NCI-H2196 treated with DMSO at 0.1 percent for 48 hours (cell line): ENCODE data around the gene NCR3LG1.

Experiments used
- DNase-seq: peaks from one replicate; lab custom pipeline; 2025; ENCODE audit not compliant: unreplicated experiment; lab: John Stamatoyannopoulos, UW

Gene NCR3LG1, protein sequence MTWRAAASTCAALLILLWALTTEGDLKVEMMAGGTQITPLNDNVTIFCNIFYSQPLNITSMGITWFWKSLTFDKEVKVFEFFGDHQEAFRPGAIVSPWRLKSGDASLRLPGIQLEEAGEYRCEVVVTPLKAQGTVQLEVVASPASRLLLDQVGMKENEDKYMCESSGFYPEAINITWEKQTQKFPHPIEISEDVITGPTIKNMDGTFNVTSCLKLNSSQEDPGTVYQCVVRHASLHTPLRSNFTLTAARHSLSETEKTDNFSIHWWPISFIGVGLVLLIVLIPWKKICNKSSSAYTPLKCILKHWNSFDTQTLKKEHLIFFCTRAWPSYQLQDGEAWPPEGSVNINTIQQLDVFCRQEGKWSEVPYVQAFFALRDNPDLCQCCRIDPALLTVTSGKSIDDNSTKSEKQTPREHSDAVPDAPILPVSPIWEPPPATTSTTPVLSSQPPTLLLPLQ

DNA sequence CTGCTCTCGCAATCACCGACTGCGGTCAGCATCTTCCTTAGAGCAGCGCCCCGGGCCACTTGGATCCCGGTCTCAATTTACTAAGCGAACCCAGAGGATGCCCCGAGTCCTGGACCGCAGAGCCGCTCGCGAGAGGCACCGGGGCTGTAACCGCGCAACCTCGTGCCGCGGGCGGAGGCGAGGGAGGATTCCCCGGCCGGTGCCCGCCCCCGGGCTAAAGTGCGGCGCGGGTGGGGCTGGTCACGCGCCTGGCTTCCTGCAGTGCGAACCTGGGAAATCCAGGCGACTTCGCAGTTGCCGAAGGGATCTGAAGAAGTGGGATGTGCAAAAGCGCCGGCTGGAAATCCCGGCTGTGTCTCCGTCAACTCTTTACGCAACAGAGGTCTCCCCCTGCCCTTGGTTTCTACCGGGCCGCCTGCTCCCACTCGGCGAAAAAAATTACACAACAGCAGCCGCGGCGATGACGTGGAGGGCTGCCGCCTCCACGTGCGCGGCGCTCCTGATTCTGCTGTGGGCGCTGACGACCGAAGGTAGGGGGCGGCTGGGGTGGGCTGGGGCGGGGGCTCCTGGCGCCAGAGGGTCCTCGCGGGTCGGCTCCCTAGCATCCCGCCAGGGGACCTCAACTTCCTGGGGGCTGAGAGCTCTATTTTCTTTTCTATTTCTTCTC lies at the start of gene NCR3LG1:
NCR3LG1 (plus strand) TSS at position 291 of the 667 bp plus-strand sequence; CDS start at position 461, 170 bp downstream.
- no peak for DNase-seq

DNA sequence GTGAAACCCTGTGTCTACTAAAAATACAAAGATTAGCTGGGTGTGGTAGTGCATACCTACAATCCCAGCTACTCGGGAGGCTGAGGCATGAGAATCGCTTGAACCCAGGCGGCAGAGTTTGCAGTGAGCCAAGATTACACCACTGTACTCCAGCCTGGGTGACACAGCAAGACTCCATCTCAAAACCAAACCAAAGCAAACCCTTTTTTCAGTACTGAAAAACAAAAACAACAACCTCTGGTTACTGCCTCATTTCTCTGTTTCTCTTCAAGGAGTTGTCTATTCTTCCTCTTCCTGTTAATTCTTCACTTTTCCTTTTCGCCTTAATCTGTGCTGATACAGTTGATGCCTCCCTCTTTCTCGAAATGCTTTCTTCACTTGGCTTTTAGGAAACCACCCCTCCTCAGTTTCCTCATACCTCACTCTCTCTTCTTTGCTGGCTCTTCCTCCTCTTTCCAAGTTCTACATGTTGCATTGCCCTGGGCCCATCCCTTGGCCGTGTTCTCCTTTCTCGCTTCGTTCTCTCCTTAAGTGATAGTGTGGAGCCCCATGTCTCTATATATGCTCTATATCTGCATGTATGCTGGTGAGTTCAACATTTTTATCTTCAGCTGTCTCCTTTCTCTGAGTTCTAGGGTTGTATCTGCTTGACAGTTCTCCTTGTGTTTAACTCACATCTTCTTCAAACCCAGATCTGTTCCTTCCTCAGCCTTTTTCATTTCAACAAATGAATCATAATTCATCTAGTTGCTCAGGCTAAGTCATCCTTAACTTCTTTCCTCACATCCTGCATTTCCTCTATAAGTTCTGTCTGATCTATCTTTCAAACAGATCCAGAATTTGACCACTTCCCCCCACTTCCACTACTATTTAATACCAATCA lies 38.0 kb upstream of the NCR3LG1 start:
- DNase-seq, result no peak

DNA sequence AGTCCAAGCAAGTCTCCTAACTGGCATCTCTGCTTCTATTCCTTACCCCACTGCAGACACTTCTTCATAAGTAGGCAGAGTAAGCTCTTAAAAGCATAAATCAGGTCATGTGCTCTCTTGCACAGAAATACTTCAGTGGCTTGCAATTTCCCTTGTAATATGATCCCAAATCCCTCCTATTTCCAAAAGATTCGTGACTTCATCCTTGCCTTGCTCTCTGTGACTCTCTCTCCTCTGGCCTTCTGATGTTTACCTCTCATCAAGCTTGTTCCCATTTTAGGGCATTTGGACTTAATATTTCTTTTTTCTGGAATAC lies 37.4 kb upstream of the NCR3LG1 start:
- DNase-seq, result no peak

DNA sequence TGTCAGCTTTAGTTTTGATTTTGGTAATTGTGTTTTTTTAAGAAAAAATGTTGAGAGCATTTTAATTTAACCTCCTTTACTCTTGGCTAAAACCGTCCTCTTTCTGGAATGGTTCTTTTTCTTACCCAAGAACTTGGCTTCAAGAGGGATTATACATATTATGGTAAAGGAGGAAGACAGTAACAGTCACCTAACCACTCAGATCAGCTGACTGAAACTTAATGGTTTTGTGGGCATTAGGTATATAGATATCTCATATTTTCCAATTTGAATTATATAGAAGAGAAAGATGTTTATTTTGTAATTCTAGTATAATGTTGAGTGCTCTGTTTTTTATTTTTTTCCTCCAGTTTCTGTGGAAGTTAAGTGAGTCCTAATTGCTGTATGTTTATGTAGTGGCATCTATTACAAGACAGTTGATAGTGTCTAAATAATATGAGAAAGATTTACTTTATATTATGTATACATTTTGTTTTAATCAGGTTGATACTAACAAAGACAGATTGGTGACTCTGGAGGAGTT lies 36.6 kb upstream of the NCR3LG1 start:
- no peak for DNase-seq

DNA sequence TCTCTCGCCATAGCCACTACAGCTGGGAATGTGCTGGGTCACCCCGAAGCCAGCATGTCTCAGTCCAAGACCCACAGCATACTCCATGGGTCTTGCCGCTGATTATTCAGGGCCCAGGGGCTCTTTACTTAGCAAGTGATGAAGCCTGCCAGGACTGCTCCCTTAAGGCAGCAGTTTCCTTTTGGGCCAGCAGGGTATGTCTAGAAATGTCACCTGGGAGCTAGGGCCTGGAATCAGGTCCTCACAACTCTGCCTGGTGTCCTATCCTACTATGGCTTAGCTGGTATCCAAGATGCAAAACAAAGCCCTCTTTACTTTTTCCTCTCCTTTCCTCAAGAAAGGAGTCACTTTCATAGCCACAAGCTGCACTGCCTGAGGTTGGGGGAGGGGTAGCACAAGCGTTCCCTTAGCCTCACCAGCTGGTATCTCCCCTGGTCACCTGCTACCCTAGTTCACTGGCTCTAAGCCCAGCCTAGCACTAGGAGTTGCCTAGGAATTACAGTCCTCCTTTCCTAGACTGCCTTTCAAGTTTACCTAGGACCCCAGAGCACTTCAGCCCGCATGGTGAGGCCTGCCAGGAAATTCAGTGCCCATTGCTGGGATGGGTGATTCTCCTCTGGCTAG lies 22.6 kb upstream of the NCR3LG1 start:
- DNase-seq, result peak; percentile 19

DNA sequence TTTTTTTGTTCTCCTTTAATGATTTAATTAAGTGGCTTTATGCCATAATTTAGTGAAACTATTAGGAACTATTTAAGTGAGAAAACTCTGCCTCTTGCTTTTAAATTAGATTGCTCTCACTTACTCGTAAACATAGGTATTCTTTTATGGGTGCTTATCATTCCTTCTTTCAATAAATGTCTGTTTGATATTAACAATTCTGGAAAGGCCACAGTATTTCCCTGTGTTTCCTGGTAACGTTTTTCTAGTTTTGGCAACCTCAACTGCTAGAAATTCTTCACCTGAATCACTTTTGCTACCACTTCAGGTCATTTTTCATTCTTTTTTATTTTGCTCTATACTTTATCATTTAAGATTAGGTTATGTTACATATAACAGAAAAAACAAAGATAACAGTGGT lies 19.9 kb upstream of the NCR3LG1 start:
- DNase-seq, result no peak

DNA sequence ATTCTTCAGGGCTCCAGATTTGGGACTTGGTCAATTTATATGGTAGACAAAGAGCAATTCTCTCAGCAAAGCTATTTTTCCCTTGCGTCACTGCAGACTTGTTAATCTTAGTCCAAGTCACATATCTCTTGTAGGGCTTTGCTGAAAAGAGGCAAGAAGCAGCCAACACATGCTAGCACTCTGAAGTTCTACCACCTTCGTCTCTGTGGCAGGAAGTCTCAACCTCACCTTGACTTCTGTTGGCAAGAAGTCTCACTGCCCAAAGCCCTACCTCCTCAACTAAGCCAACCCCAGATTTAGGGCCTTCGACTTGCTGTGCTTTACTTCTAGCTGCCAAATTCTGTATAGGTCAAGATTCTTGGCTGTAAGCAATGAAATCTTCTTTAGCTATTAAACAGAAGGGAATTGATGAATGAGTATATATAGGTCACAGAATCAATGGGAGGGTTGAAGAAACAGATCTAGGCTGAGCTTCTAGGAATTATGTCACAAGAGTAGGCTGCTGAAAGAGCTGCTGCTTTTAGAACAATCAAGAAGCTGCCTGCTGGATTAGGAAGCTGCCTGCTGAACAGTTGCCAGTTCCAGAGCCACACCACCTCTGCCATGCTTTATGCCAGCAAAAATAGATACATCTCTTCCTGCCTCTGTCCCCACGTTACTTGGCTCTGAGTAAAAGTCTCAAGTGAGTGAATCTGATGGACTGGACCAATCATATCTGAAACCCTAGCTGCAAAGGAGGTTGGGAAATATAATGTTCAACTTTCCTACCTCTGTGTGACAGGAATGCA lies 17.6 kb upstream of the NCR3LG1 start:
- DNase-seq, result no peak

DNA sequence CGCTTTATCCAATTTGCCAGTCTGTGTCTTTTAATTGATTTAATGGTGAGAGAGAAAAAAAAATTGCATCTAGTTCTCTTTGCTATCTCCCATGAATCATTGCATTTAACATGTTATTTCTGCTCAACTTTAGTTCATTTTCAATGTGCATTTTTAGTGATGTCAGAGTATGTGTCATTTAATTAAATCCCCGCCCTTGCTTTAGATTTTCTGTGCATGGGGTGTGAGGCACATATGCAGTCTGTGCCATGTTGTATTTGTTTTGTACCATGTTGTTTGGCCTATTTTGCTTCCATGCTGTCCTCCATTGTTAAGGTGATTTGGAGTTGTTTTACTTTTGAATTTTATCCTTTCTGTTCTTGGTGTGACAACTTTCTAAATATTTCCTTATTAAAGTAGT lies 8.3 kb upstream of the NCR3LG1 start:
- no peak for DNase-seq

DNA sequence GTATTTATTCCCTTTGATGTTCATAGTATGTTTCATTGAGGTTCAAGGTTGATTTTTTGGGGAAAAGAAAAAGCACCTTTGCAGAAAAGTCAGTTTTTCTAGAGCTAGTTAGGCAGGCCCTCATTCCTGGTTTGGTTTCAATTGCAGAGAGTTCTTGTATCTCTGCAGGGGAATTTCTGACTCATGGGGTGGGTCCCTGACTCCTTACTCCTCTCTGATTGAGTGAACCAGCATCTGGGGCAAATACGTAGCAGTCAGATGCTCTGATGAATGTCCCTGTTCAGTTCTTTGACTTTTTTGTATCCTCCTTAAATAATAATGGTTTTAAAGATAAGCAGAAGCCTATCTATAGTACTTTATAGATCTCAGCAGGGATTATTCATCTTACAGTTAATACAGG lies 7.7 kb upstream of the NCR3LG1 start:
- no peak for DNase-seq

DNA sequence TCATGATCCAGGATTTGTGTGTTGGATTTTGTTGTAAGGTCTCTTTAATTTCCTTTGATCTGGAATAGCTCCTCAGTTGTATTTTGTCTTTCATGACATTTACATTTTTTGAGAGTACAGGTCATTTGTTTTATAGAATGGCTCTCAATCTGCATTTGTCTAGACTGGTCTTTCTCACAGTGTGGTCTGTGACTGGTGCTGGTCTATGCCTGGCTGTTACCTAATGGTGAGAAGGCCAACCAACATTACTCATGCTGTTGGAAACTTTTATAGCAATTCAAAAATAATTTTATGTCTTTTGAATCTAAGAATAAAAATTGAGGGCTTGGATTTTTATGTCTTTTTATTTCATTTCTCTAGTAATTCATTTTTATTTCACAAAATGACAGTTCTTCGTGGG lies 3.9 kb upstream of the NCR3LG1 start:
- no peak for DNase-seq

DNA sequence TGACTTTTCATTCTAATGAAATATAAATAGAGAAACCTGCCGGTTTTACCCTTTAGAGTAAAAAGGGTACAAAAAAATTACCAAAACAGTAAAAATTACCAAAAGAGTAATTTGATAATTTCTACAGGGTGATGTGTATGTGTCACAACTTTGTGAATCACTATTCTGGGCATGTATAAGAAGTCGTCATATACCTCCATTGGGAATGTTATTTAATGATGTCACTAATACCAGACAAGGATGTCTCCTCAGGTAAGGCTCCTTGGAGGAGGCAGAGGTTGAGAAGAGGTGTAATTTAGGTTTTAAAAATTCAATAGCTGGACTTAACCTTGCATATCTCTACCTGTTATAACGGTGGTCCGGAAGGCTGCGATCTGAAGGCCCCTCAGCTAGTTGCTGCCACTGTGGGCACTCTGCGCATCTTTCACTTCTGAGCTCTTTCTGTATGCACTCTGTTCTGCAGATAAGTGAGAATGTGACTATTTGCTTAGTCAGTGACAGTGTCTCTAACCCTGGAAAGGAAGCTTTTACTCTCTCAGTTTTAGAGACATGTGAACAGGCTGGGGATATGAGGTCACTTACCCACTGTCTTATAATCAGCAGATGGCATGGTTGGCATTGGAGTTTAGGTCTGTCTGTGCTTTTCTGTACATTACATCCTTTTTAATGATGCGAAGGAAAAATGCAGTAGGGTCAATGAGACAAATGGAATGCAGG lies 987 bp upstream of the NCR3LG1 start:
- no peak for DNase-seq

DNA sequence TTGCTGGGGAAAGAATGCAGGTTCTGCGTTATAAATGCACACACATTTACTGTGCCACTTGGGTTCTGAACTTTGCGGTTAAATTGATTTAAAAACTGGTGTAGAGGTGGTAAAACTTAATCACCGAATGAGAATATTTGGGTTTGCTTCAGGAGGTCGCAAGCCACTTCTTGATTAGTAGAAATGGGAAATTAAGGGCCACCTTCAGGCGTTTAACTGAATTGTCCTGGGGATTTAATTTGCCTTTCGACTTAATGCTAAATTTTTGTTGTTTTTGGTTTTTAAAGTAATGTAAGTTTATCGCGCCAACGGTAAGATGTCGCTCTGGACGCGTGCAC lies 459 bp upstream of the NCR3LG1 start:
- no peak for DNase-seq

DNA sequence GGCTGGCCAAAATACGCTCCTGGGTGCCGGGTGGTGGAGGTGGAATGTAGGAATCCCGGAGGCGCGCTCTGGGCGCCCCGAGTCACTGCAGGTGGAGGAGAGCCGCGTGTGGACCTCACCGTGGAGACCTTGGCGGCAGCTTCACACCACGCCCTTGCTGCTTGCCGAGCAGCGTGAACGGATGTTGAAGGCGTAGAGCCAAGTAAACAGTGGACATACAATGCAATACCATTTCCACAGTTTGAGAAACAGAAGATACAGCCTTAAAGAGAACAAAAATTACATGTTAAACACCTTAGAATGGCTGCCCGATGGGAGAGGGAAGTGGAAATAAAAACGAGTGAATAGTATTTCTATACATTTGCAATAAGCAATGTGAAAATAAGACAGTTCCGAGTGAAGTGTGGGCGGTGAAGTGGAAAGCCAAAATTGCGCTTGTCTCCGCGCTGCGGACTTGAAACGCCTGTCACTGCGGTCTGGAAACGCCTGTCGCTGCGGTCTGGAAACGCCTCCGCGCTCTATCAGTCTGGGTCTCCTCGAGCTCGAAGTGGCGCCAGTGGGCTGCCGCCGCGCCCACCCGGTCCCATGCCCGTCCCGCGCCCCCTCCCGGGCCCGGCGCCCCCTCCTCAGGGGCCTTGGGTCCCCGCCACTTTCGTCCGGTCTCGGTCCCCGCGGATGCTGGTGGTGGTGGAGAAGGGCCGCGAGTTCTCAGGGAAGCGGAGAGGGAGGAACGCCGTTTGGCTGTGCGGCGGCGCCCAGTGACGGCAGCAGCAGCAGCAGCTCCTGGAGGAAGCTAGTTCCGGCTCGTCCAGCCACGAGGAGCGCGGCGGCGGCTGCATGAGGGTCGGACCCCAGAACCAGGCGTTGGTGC lies 1.6 kb downstream of the NCR3LG1 start:
- peak; percentile 30 for DNase-seq

DNA sequence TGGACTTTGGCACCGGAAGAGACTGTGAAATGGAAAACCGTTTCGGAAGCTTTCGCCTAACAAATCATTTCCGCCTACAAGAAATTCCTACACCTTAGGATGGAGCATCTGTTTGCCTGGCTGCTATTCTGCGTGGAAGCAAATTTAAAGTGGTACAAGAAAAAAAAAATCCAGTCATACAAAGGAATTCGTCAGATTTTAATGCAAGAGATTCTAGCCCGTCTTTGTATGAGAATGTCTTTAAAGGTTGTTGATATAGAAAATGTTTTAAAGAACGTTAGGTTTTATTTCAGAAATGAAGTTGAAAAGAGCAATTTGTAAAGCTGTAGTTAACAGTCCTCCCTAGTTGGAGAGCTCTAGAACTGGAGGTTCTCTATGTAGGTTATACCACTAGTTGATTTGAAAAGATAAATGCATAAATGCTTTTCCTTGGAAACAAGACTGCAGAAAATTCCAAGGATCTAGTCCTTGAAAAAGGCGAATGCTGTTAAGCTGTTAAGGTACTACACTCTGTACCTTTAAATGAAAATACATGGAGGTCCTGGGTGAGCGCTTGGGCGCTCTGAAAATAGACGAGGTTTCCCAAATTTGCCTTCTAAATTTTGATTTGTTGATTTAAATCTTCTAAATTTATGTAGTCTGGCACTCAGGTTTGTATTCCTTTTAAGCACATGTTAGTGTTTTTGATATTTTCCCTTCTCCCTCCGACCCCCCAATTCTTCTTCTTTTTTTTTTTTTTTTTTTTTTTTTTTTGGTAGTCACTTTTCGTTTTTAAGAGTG lies 2.4 kb downstream of the NCR3LG1 start:
- DNase-seq, result no peak

DNA sequence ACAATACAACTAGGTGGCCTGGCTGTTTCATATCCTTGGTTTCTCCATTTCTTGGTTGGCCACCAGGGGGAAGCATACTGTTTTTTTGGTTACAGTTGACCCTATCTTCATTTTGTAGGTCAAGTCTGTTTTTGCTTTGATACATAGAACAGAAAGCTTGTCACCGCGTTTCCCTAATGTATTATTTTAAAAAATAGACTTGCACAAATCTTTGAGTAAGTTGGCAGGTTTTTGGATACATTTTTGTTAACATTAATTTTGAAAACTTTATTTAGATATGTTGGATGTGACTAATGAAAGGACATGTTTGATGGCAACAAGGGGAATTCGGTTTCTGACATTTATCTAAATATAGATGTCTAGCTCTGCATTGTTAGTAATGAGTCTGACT lies 3.0 kb downstream of the NCR3LG1 start:
- peak; percentile 42 for DNase-seq

DNA sequence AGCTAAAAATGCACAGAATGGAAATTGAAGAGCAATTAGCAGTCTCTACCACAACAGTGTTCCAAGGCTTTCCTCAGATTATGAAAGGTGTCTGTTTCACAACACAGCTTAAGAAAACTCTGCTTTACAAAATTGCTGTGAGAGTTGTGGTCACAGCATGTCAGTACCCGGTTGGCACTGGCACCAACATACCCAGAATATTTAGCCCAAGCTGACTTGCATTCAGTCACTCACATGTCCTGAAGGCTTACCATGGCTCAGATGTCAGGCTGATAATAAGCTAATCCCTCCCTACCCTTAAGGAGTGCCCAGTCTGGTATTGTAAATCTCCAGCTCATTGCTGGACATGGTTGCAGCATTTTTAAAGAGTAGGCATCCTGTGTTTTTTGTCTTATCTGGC lies 14.9 kb downstream of the NCR3LG1 start:
- no peak for DNase-seq

DNA sequence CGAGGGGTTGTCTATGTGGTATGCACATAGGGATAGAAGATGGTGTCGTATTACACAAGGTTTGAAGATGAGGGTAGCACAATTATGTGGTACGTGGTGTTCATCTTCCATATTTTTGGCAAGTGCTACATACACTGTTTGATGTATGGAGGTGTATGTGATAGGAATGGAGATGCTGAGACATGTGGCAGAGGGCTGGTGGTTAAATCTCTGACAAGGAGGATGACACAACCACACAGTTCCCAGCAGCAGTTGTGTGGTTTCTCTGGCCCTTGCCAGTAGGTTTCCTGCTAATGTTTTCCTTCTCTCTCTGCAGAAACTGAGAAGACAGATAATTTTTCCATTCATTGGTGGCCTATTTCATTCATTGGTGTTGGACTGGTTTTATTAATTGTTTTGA lies 17.0 kb downstream of the NCR3LG1 start:
- DNase-seq, result no peak

DNA sequence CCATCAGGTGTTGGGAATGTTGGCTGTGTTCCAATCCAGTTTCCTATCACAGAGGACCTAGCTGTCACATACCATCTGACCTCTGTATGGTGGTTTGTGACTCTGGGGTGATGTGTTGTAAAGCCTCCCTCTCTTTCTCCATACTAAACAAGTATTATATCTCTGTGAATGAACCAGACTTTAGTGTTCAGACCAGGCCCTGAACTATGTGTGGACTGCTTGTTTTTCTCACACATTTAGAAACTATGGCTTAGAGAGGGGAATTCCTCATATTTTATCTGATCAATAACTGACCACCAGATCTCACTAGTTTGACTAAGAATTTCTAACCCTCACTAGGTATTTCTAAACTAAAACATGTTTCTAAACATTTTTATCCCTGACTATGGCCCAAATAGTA lies 17.5 kb downstream of the NCR3LG1 start:
- DNase-seq, result no peak
